ENCODE measurements around the gene CCL11.

DNA sequence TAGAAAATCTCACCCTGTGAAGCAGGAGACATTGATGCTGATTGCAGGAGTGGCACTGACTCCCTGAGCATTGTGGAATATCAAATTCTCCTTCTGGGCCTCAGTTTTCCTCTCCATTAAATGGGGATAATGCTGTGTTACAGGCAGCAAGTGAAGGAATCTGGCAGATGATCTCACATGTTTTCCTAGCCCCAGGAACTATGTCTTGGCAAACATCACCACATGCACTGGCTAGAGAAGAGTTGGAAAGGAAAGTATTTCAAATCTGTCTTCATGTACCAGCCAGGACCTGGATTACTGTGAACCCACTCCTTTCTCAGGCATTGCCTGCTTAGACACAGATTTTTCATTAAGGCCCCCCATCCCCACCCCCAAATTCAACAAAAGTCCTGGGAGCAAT, 20.1 kb downstream of the CCL11 start:
- TF ChIP-seq, protein P1, sequence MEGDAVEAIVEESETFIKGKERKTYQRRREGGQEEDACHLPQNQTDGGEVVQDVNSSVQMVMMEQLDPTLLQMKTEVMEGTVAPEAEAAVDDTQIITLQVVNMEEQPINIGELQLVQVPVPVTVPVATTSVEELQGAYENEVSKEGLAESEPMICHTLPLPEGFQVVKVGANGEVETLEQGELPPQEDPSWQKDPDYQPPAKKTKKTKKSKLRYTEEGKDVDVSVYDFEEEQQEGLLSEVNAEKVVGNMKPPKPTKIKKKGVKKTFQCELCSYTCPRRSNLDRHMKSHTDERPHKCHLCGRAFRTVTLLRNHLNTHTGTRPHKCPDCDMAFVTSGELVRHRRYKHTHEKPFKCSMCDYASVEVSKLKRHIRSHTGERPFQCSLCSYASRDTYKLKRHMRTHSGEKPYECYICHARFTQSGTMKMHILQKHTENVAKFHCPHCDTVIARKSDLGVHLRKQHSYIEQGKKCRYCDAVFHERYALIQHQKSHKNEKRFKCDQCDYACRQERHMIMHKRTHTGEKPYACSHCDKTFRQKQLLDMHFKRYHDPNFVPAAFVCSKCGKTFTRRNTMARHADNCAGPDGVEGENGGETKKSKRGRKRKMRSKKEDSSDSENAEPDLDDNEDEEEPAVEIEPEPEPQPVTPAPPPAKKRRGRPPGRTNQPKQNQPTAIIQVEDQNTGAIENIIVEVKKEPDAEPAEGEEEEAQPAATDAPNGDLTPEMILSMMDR (IDR thresholded peaks at IDR 0.05): no peak
- no peak for TF ChIP-seq POLR2AphosphoS5 (IDR thresholded peaks at IDR 0.05; ENCODE audit: low read depth, low read length)
- no peak for TF ChIP-seq TCF7L2 (IDR thresholded peaks at IDR 0.05; ENCODE audit: low read depth, low read length)

Data from Panc1 (cell line).